Loucy (cell line): ENCODE data around the gene CYP19A1.

ENCODE experiments used
- H2AFZ ChIP-seq: fragments of 200-600 bp; sonication (generic); 2 replicates; pipeline ENCODE4 v1.6.0; 2016; ENCODE audit warnings: antibody characterized with exemption, mild to moderate bottlenecking, low read length, moderate library complexity
- H3F3A ChIP-seq: fragments of 200-600 bp; 2 replicates; pipeline ENCODE4 v1.6.0; 2016; ENCODE audit warnings: antibody characterized with exemption, low read depth, mild to moderate bottlenecking
- H3K27me3 ChIP-seq: fragments of 200-600 bp; sonication (generic); 2 replicates; pipeline ENCODE4 v1.6.1; 2014; ENCODE audit warnings: low read length, mild to moderate bottlenecking; ENCODE audit not compliant: insufficient read depth, poor library complexity, severe bottlenecking
- H3K36me3 ChIP-seq: fragments of 200-600 bp; sonication (generic); 2 replicates; pipeline ENCODE4 v1.6.1; 2016; ENCODE audit warnings: low read length; ENCODE audit not compliant: insufficient read depth
- H3K4me1 ChIP-seq: fragments of 200-600 bp; sonication (generic); 2 replicates; pipeline ENCODE4 v1.5.1; 2014; ENCODE audit warnings: low read length, mild to moderate bottlenecking; ENCODE audit not compliant: insufficient read depth, poor library complexity, severe bottlenecking
- H3K4me2 ChIP-seq: fragments of 200-600 bp; sonication (generic); 2 replicates; pipeline ENCODE4 v1.6.0; 2014; ENCODE audit warnings: antibody characterized with exemption, low read length, low read depth, mild to moderate bottlenecking; ENCODE audit not compliant: poor library complexity, severe bottlenecking
- H3K4me3 ChIP-seq: fragments of 200-600 bp; sonication (generic); 2 replicates; pipeline ENCODE4 v1.5.1; 2014; ENCODE audit warnings: low read length, mild to moderate bottlenecking, mixed read lengths; ENCODE audit not compliant: poor library complexity, severe bottlenecking
- H3K79me2 ChIP-seq: fragments of 200-600 bp; sonication (generic); 2 replicates; pipeline ENCODE4 v1.6.1; 2014; ENCODE audit warnings: low read length; ENCODE audit not compliant: insufficient read depth
- H3K9ac ChIP-seq: fragments of 200-600 bp; sonication (generic); 2 replicates; pipeline ENCODE4 v1.6.0; 2014; ENCODE audit warnings: mild to moderate bottlenecking, low read depth, low read length, moderate library complexity; ENCODE audit not compliant: poor library complexity, severe bottlenecking
- H3K9me2 ChIP-seq: fragments of 200-600 bp; sonication (generic); replicated peaks from 2 replicates; pipeline ENCODE4 v1.6.1; 2016; ENCODE audit warnings: low read depth, low read length, mixed read lengths
- H3K9me3 ChIP-seq: fragments of 200-600 bp; sonication (generic); 2 replicates; pipeline ENCODE4 v1.6.1; 2014; ENCODE audit warnings: mild to moderate bottlenecking, antibody characterized with exemption, low read length, low read depth; ENCODE audit not compliant: insufficient read depth
- H4K20me1 ChIP-seq: fragments of 200-600 bp; sonication (generic); 2 replicates; pipeline ENCODE4 v1.6.0; 2014; ENCODE audit warnings: antibody characterized with exemption, low read length, mild to moderate bottlenecking; ENCODE audit not compliant: insufficient read depth, poor library complexity, severe bottlenecking
- CTCF ChIP-seq: fragments of 200-600 bp; sonication (generic); conservative IDR thresholded peaks from 2 replicates; pipeline ENCODE4 v1.5.1; 2014; ENCODE audit warnings: mild to moderate bottlenecking, antibody characterized with exemption, low read length
- EZH2phosphoT487 ChIP-seq: fragments of 200-600 bp; IDR thresholded peaks from 2 replicates; pipeline ENCODE4 v1.6.1; 2018; ENCODE audit warnings: antibody characterized with exemption, mild to moderate bottlenecking, moderate library complexity, borderline replicate concordance

CYP19A1 gene

GRCh38 chr15:51180534-51180933 lies 157.9 kb downstream of the CYP19A1 start:
- no peaks in the 10 kb centered on the region for H3K4me1 ChIP-seq
- H3K4me2 ChIP-seq = no peak overlapping the region
- H3K27me3 ChIP-seq = no peaks in the 10 kb centered on the region
- TF ChIP-seq EZH2phosphoT487 (no peak), CTCF (no peak)
- H2AFZ ChIP-seq = no peak overlapping the region
- H3K36me3 ChIP-seq = no peaks in the 10 kb centered on the region
- H3K9me2 ChIP-seq = no peaks in the 10 kb centered on the region
- H3K79me2 ChIP-seq = no peaks in the 10 kb centered on the region
- no peaks in the 10 kb centered on the region for H3K9me3 ChIP-seq
- no peaks in the 10 kb centered on the region for H3F3A ChIP-seq
- H4K20me1 ChIP-seq = no peaks in the 10 kb centered on the region
- no peak overlapping the region for H3K9ac ChIP-seq
- H3K4me3 ChIP-seq = no peak overlapping the region

GRCh38 chr15:51180011-51180410 lies 158.4 kb downstream of the CYP19A1 start:
- Histone ChIP-seq H4K20me1 (no peaks in the 10 kb centered on the region), H3K27me3 (no peaks in the 10 kb centered on the region), H3K4me1 (no peaks in the 10 kb centered on the region), H3K4me2 (no peak overlapping the region), H3K79me2 (no peaks in the 10 kb centered on the region), H3F3A (no peaks in the 10 kb centered on the region), H3K9me2 (no peaks in the 10 kb centered on the region), H3K9ac (no peak overlapping the region), H3K9me3 (no peaks in the 10 kb centered on the region), H3K36me3 (no peaks in the 10 kb centered on the region), H3K4me3 (no peak overlapping the region), H2AFZ (no peak overlapping the region)
- no peak for TF ChIP-seq CTCF
- TF ChIP-seq EZH2phosphoT487 = no peak

- H3K36me3 ChIP-seq = no peaks in the 10 kb centered on the region
- no peaks in the 10 kb centered on the region for H3K79me2 ChIP-seq
- H3K9me3 ChIP-seq = no peaks in the 10 kb centered on the region
- H4K20me1 ChIP-seq = no peaks in the 10 kb centered on the region
- no peak for TF ChIP-seq EZH2phosphoT487
- no peak for TF ChIP-seq CTCF
- no peak overlapping the region for H3K4me2 ChIP-seq
- H3K4me1 ChIP-seq = no peaks in the 10 kb centered on the region
- H3K4me3 ChIP-seq = no peak overlapping the region
- no peak overlapping the region for H2AFZ ChIP-seq
- H3F3A ChIP-seq = no peaks in the 10 kb centered on the region
- H3K27me3 ChIP-seq = no peaks in the 10 kb centered on the region
- H3K9ac ChIP-seq = no peak overlapping the region
- H3K9me2 ChIP-seq = no peaks in the 10 kb centered on the region
These were observed 166.2 kb downstream of the CYP19A1 start for GRCh38 chr15:51172193-51172592.
